ENCODE measurements around the gene GINS2.

The GINS2 gene

GRCh38 chr16:85689950-85690320 lies 1.2 kb upstream of the GINS2 start:
- DNase-seq (ENCODE audit: low read depth), result no peak

DNA sequence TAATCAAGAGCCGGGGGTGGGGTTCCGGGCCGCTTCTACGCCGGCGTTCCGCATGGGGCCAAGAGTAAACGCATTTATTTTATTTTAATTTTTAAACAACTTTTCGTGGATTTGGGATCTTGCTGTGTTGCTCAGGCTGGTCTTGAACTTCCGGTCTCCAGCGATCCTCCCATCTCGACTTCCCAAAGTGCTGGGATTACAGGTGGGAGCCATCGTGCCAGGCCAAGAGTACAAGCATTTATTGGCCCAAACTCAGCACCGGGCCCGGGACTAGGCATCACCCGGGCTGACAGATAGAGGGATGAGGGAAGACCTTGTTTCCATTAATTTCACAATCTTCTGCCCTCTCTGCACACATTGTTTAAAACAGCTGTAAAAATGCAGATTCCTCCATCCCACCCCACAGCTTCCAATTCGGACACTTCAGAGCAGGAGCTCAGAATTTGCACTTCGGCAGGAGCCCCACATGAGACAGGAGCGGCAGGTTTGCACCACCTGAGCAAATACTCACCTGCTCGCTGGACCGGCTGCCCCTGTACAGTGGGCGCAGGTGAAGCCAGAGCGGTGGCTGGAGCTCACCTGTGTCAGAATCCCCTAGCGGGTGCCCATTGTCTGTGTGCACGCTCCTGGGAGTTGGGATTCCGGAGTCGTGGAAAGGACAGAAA lies 663 bp upstream of the GINS2 start:
- DNase-seq (ENCODE audit: low read depth), result no peak

- DNase-seq (ENCODE audit: low read depth), result no peak
Observed at GRCh38 chr16:85687651-85688471, 893 bp downstream of the GINS2 start.

GRCh38 chr16:85686912-85687591 lies 1.7 kb downstream of the GINS2 start:
- peak; percentile 23 for DNase-seq (ENCODE audit: low read depth)

DNA sequence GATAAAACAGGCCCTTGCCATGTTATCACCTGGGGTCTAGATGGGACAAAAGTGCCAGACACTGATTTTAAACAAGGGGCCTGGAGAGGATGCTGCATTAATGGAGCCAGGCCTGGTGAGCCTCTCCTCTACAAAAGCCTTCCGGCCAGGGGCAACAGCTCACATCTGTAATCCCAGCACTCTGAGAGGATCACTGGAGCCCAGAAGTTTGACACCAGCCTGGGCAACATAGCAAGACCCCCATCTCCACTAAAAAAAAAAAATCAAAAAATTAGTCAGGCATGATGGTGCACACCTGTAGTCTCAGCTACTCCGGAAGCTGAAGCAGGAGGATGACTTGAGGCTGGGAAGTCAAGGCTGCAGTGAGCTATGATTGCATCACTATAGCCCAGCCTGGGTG lies 3.5 kb downstream of the GINS2 start:
- no peak for DNase-seq (ENCODE audit: low read depth)

- DNase-seq (ENCODE audit: low read depth), result no peak
Observed at GRCh38 chr16:85683363-85683762, 5.4 kb downstream of the GINS2 start.

- no peak for DNase-seq (ENCODE audit: low read depth)
Observed at GRCh38 chr16:85682516-85682915, 6.2 kb downstream of the GINS2 start.

DNA sequence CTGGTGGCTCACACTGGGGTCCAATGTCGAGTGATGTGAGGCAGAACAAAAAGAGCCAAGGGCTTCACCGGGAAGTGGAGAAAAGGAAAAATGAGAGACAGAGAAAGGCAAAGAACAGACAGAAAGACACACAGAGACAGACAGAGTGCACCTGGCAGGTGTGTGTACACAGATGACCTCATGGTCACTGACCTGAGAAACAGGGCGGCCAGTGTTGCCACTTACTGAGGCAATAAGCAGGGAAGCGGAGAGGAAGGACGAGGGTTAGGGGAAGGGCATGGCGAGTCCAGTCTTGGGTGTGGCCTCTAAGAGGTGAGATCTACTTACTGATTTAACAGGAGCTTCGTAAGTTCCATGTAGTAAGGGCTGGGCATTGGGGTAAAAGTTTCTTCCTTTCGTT lies 7.5 kb downstream of the GINS2 start:
- DNase-seq (ENCODE audit: low read depth), result no peak

GRCh38 chr16:85680352-85680944 lies 8.3 kb downstream of the GINS2 start:
- DNase-seq (ENCODE audit: low read depth), result no peak

- DNase-seq (ENCODE audit: low read depth), result no peak
Observed at GRCh38 chr16:85679870-85680269, 8.9 kb downstream of the GINS2 start.

DNA sequence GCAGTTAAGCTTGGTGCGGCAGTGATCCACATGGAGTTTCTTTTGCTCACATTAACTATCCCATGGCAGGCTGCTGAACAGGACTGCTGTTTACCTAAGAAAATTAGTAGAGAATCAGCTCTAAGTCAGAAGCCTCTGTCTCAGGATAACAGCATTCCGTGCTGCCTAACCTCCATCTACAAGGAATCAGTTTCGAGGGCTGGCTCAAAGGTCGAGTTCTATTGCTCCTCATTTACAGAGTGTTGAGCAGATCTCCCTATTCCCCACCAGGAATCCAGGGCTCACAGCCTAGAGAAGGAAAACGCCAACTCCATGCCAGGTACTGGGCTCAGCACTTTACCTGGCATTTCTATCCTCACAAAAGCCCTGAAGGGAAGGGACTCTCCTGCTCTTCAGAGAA lies 9.9 kb downstream of the GINS2 start:
- DNase-seq (ENCODE audit: low read depth), result no peak

- DNase-seq (ENCODE audit: low read depth), result no peak
Observed at GRCh38 chr16:85678016-85678415, 10.7 kb downstream of the GINS2 start.

DNA sequence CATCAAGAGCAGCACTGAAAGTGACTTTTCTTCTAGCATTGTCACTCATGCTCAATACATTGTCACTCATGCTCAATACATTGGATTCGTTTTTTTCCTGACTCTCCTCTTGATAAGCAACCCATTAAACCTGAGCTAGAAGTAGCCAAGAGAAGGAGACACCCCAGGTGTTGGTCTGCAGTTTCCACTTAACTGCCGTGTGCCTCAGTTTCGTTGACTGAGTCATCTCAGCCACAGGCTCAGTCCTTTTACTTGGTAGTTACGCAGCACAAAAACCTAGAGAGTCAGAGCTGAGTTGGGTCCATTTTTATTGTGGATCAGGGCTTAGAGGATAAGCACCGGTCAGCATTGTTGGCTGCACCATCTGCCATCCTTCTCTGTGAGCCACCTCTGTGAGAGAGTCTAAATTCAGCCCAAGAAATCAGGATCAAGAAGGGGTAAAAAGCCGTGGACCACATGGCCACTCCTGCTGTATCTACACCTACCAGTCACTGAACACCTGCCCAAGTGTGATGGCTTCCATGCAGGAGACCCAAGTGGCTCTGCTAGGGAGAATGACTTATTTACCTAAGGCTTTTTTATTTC lies 11.3 kb downstream of the GINS2 start:
- DNase-seq (ENCODE audit: low read depth), result no peak

GRCh38 chr16:85676466-85676865 lies 12.3 kb downstream of the GINS2 start:
- no peak for DNase-seq (ENCODE audit: low read depth)

DNA sequence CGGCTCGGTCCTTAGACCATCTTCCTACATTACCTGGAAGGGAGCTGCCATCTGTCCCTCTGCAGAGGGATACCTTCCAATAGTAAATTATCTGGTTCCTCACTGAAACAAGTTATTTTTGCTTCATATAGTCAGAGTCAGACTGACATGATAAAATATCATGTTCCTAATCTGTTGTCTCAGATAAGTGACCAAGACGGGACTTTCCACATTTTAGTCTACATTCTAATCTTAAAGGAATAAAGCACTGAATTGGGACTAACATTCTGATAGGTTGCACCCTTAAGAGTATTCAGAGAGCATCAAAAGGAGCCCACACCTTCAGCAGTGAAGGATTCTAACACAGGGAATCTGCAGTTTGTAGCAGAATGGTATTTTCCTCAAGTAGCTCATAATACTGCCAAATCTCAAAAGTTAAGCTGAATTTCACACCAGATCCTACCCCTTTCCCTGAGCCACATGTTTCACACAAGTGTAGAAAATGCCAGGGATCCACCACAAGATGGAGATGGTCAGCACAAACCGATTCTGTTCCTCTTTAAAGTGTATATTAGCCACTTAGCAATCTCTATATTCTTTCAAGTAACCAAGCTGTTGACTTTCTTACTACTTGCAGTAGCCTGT lies 13.4 kb downstream of the GINS2 start:
- no peak for DNase-seq (ENCODE audit: low read depth)

- no peak for DNase-seq (ENCODE audit: low read depth)
Observed at GRCh38 chr16:85674828-85675227, 13.9 kb downstream of the GINS2 start.

GRCh38 chr16:85674418-85674755 lies 14.4 kb downstream of the GINS2 start:
- DNase-seq (ENCODE audit: low read depth), result no peak

DNA sequence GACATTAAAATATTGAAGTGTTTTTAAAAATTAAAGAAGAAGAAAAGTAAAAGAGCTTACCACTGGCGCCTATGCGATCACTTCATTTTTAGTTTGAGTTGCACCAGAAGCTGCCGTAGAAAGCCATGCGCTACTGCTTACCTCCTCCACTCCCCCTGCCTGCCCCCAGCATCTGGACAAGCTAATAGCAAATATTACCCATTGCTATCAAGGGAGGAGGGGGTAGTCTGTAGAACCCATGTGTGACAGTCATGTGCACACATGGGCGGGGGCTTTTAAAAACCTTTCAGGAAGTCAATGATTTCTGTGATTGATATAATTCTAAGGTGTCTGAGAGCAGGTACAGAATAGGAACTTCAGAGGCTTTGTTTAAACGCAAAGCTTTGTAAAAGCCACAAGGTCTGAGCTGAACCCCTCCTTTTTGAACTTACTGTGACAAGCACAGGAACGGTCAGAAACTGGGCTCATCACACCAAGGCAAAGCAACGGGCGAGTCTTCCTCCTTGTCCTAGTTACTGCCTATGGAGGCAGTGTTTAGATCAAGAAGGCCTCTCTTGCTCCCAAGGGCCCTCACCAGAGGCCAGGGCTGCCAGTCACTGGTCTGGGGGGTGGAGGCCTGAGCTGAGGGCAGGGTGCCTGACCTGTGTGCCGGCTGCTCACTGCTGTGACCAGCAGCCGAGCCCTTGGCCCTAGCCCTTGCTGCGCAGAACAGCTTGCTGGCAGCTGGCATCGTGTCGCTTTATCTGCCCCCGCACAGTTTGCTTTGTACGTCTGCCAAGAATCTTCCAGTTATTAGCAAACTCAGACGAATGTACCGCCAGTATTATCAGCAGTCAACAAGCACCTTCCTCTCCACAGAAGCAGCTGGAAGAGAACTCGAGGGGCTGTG lies 15.0 kb downstream of the GINS2 start:
- DNase-seq (ENCODE audit: low read depth), result no peak

DNA sequence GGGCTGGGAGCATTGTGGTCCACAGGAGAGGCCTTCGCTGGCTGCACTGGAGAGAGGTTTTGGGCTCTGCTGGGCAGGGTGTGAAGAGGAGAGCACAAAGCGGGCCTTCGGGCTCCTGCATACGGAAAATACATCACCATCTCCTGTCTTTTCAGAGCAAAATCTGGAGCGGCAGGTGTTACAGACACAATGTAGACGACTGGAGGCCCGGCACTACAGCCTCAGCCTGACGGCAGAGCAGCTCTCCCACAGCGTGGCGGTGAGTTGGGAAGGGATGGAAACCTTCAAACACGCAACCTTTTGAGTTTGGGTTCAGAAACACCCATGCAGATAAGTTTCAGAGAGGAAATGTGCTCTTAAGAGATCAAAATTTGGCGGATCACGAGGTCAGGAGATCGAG lies 17.9 kb downstream of the GINS2 start:
- no peak for DNase-seq (ENCODE audit: low read depth)

GRCh38 chr16:85668676-85669424 lies 19.9 kb downstream of the GINS2 start:
- no peak for DNase-seq (ENCODE audit: low read depth)

Measured in activated T-cell treated with anti-CD3 and anti-CD28 coated beads for 48 hours (primary cell).